Suprapubic skin (tissue), 4 donors: ENCODE data around the gene SLC39A3. TPM values are rescaled to one million over a fixed set of nuclear protein-coding genes. Genes with fewer than 3 reads are reported as not detected.

ENCODE experiments used
- DNase-seq, 2 donors: peaks; one replicate each; pipeline ENCODE4 v3.0.0-alpha.2; 2019; ENCODE audit warnings: low spot score in 2 of 2
- H3K27ac ChIP-seq: fragments of 200-600 bp; sonication (generic); one replicate; pipeline ENCODE4 v1.5.1; 2019
- H3K27me3 ChIP-seq: fragments of 200-600 bp; sonication (generic); one replicate; pipeline ENCODE4 v1.5.1; 2019
- H3K36me3 ChIP-seq: fragments of 200-600 bp; sonication (generic); one replicate; pipeline ENCODE4 v1.5.1; 2019
- H3K4me1 ChIP-seq: fragments of 200-600 bp; sonication (generic); one replicate; pipeline ENCODE4 v1.5.1; 2019
- H3K4me3 ChIP-seq: fragments of 200-600 bp; sonication (generic); one replicate; pipeline ENCODE4 v1.5.1; 2019; ENCODE audit warnings: mild to moderate bottlenecking
- H3K9me3 ChIP-seq: fragments of 200-600 bp; sonication (generic); one replicate; pipeline ENCODE4 v1.5.1; 2019
- EP300 ChIP-seq: sonication (generic); formaldehyde crosslinking; IDR thresholded peaks from one replicate; pipeline ENCODE4 v1.6.1; 2017; ENCODE audit warnings: antibody characterized with exemption
- POLR2A ChIP-seq, 2 donors: fragments of 450-650 bp; IDR thresholded peaks; one replicate each; pipeline ENCODE4 v1.6.1; 2017; ENCODE audit warnings: antibody characterized with exemption in 2 of 2, mild to moderate bottlenecking in 2 of 2, moderate library complexity in 2 of 2
- POLR2AphosphoS5 ChIP-seq, 3 donors: sonication (generic); formaldehyde crosslinking; IDR thresholded peaks; one replicate each; pipeline ENCODE4 v1.6.1; 2017; ENCODE audit warnings: antibody characterized with exemption in 3 of 3
- WGBS: methylation state at CpG from one replicate; pipeline ENCODE4 v1.1.5; 2018; 5-methylcytosine and 5-hydroxymethylcytosine counted together
- total RNA-seq, 4 donors: library from RNA; depleted of rRNA; stranded (reverse); fragments of >200 nt; gene quantifications; one replicate each; pipeline ENCODE4 v1.1.0, GENCODE V29; 2016
- TF ChIP-seq, protein P1 (sequence below), 2 donors: fragments of 200-600 bp in 1 of 2; fragments of 450-650 bp in 1 of 2; sonication (generic) in 1 of 2; IDR thresholded peaks; one replicate each; pipeline ENCODE4 v1.5.1; 2016 to 2019; ENCODE audit warnings: antibody characterized with exemption in 2 of 2, mild to moderate bottlenecking in 1 of 2, moderate library complexity in 1 of 2

The SLC39A3 gene
- total RNA-seq, 4 donors from 2014 or later, result 8.0 to 31.1 (median 23.0) TPM

DNA sequence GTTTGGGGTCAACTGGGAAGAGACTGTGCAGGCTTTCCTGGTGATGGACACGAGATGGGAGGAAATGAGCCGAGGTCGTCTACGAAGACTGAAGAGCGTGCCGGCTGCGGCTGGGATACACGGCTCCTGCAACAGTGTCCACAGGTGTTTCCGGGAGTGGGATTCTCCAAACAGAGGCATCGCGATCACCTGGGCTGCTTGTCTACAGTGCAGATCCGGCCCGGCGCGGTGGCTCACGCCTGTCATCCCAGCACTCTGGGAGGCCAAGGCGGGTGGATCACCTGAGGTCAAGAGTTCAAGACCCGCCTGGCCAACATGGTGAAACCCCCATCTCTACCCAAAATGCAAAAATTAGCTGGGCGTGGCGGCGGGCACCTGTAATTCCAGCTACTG is 11.6 kb upstream of the SLC39A3 start:
- Histone ChIP-seq H3K9me3 (no peaks in the 10 kb centered on the region), H3K27ac (no peak overlapping the region), H3K27me3 (no peaks in the 10 kb centered on the region), H3K4me1 (peaks cover 3% of the 10 kb centered on the region), H3K36me3 (peaks cover 27% of the 10 kb centered on the region), H3K4me3 (no peak overlapping the region)
- no peak for TF ChIP-seq POLR2A (IDR thresholded peaks at IDR 0.05)
- no peak for DNase-seq
- WGBS, result 92% methylated on average over 20 of the region's 21 CpGs

DNA sequence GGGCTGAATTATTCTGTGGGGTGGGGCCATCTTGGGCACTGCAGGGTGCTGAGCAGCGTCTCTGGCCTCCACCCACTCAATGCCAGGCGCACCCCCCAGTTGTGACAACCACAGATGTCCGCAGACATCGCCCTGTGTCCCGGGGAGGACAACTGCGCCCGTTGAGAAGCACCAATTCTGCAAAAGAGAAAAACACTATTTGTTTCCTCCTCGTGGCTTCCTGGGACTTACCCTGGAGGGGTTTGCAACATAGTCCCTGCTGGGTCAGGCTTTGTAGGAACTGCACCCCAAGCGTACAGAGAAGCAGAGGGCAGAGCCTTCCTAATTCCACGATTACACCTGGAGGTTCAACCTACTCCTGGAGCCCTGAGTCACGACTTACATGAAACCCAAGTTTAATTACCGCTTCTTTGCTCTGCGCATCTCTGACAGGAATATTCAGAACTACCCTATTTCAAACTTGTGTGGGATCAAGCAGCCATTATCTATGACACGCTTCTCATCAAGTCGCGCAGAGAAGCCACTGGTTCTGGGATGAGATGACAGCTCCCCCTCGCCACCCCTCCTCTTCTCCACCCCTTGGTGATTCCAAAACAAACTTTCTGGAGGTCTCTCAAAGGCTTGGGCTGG is 11.1 kb upstream of the SLC39A3 start:
- Histone ChIP-seq H3K27me3 (no peaks in the 10 kb centered on the region), H3K36me3 (peaks cover 22% of the 10 kb centered on the region), H3K4me3 (no peak overlapping the region), H3K9me3 (no peaks in the 10 kb centered on the region), H3K27ac (no peak overlapping the region), H3K4me1 (peaks cover 3% of the 10 kb centered on the region)
- TF ChIP-seq POLR2AphosphoS5 (IDR thresholded peaks at IDR 0.05) (no peak), EP300 (no peak), POLR2A (IDR thresholded peaks at IDR 0.05) (no peak)
- TF ChIP-seq, protein P1, sequence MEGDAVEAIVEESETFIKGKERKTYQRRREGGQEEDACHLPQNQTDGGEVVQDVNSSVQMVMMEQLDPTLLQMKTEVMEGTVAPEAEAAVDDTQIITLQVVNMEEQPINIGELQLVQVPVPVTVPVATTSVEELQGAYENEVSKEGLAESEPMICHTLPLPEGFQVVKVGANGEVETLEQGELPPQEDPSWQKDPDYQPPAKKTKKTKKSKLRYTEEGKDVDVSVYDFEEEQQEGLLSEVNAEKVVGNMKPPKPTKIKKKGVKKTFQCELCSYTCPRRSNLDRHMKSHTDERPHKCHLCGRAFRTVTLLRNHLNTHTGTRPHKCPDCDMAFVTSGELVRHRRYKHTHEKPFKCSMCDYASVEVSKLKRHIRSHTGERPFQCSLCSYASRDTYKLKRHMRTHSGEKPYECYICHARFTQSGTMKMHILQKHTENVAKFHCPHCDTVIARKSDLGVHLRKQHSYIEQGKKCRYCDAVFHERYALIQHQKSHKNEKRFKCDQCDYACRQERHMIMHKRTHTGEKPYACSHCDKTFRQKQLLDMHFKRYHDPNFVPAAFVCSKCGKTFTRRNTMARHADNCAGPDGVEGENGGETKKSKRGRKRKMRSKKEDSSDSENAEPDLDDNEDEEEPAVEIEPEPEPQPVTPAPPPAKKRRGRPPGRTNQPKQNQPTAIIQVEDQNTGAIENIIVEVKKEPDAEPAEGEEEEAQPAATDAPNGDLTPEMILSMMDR (IDR thresholded peaks at IDR 0.05), result no peak
- no peak for DNase-seq
- 74% methylated on average over 12 of the region's 17 CpGs for WGBS

DNA sequence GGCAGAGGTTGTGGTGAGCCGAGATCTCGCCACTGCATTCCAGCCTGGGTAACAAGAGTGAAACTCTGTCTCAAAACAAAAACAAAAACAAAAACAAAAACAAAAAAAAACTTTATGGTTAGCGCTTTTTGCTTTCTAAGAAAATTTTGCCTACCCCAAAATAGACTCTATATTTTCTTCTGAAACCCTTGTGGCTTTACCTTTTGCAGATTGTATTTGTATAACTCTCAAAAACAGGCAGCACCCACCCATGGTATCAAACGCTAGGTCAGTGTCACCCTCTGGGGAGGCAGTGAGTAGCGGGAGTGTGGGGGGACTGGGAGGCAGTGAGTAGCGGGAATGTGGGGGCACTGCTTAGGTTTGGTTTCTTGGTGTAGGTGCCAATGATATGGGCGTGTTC is 7.5 kb upstream of the SLC39A3 start:
- H3K4me1 ChIP-seq, result peaks cover 3% of the 10 kb centered on the region
- H3K36me3 ChIP-seq, result no peaks in the 10 kb centered on the region
- H3K27me3 ChIP-seq, result no peaks in the 10 kb centered on the region
- no peak for DNase-seq
- no peak for TF ChIP-seq POLR2AphosphoS5 (IDR thresholded peaks at IDR 0.05)
- TF ChIP-seq, protein P1 (IDR thresholded peaks at IDR 0.05), result no peak
- no peak for TF ChIP-seq EP300
- TF ChIP-seq POLR2A (IDR thresholded peaks at IDR 0.05), result no peak
- WGBS, result 84% methylated on average over 7 of the region's 7 CpGs
- no peak overlapping the region for H3K27ac ChIP-seq
- H3K4me3 ChIP-seq, result no peak overlapping the region
- no peaks in the 10 kb centered on the region for H3K9me3 ChIP-seq

DNA sequence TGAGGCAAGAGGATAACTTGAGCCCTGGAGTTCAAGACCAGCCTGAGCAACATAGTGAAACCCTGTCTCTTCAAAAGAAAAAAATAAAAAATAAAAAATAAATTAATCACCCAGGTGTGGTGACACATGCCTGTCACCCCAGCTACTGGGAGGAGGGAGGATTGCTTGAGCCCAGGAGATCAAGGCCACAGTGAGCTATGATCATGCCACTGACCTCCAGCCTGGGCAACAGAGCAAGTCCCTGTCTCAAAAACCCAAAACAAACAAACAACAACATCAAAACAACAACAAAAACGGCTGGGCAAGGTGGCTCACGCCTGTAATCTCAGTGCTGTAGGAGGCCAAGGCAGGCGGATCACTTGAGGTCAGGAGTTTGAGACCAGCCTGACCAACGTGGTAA is 4.3 kb upstream of the SLC39A3 start:
- TF ChIP-seq, protein P1 (IDR thresholded peaks at IDR 0.05), result no peak
- TF ChIP-seq POLR2AphosphoS5 (IDR thresholded peaks at IDR 0.05) (no peak), EP300 (no peak), POLR2A (IDR thresholded peaks at IDR 0.05) (no peak)
- Histone ChIP-seq H3K36me3 (no peaks in the 10 kb centered on the region), H3K9me3 (no peaks in the 10 kb centered on the region), H3K27me3 (peaks cover 9% of the 10 kb centered on the region), H3K4me3 (no peak overlapping the region), H3K4me1 (peaks cover 8% of the 10 kb centered on the region), H3K27ac (no peak overlapping the region)
- no peak for DNase-seq
- 52% methylated on average over 4 of the region's 4 CpGs for WGBS

DNA sequence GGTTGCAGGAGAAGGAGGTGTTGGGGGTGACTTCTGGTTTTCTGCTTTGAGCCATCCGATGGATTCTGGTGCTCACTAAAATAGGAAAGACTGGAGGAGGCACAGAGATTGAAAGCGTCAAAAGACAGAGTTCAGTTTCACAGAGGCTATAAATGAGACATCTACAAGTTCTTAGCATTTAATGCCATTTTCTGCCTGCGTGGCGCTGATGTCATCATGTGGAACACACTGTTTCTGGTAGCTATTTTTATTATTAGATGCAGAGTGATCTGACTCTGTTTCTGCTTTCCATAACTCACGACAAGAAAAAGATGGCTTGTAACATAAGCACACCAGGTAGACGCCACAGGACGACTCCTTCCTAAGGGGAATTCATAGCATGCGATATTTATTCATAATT is 3.3 kb upstream of the SLC39A3 start:
- TF ChIP-seq EP300, result no peak
- Histone ChIP-seq H3K4me3 (no peak overlapping the region), H3K4me1 (peaks cover 14% of the 10 kb centered on the region), H3K27me3 (peaks cover 9% of the 10 kb centered on the region), H3K36me3 (no peaks in the 10 kb centered on the region), H3K9me3 (no peaks in the 10 kb centered on the region), H3K27ac (no peak overlapping the region)
- WGBS, result 82% methylated on average over 8 of the region's 8 CpGs
- DNase-seq, result no peak

DNA sequence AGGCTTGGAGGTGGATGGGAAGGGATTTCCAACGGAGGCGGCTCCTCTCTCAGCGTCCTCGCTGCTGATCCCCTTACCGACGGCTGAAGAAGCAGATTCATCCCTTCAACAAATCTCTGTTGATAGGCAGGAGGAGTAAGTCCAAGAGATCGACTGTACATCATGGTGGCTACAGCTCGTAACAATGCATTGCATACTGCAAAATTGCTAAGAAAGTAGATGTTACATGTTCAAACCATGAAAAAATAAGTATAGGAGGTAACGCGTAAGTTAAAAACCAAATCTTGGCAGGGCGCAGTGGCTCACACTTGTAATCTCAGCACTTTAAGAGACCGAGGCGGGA is 468 bp upstream of the SLC39A3 start:
- peak overlapping the region; percentile 100 for H3K4me3 ChIP-seq
- DNase-seq, result no peak
- no peaks in the 10 kb centered on the region for H3K9me3 ChIP-seq
- no peak overlapping the region for H3K27ac ChIP-seq
- TF ChIP-seq, protein P1 (IDR thresholded peaks at IDR 0.05), result no peak
- no peak for TF ChIP-seq EP300
- TF ChIP-seq POLR2AphosphoS5 (IDR thresholded peaks at IDR 0.05), result no peak
- no peak for TF ChIP-seq POLR2A (IDR thresholded peaks at IDR 0.05)
- WGBS, result 44% methylated on average over 13 of the region's 13 CpGs
- peaks cover 14% of the 10 kb centered on the region for H3K4me1 ChIP-seq
- H3K27me3 ChIP-seq, result peaks cover 9% of the 10 kb centered on the region
- peaks cover 17% of the 10 kb centered on the region for H3K36me3 ChIP-seq
